ENCODE measurements around the gene EFNA3.

DNA sequence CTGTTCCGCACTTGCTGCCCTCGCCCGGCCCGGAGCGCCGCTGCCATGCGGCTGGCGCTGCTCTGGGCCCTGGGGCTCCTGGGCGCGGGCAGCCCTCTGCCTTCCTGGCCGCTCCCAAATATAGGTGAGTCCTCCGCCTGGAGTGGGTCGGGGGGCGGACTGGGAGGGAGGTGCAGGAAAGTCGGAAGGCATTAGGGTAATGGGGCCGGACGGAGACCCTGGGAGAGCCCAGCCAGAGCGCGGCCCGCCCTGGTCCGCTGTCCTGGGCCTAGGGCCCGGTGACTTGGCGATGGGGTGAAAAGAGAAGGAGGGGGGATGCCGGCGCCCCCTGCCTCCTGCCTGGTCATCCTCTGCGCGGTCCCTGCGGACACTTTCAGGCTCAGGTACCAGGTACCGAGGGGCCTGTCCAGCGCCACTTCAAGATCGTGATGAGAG, 27.3 kb upstream of the EFNA3 start:
- TF ChIP-seq, protein P1, sequence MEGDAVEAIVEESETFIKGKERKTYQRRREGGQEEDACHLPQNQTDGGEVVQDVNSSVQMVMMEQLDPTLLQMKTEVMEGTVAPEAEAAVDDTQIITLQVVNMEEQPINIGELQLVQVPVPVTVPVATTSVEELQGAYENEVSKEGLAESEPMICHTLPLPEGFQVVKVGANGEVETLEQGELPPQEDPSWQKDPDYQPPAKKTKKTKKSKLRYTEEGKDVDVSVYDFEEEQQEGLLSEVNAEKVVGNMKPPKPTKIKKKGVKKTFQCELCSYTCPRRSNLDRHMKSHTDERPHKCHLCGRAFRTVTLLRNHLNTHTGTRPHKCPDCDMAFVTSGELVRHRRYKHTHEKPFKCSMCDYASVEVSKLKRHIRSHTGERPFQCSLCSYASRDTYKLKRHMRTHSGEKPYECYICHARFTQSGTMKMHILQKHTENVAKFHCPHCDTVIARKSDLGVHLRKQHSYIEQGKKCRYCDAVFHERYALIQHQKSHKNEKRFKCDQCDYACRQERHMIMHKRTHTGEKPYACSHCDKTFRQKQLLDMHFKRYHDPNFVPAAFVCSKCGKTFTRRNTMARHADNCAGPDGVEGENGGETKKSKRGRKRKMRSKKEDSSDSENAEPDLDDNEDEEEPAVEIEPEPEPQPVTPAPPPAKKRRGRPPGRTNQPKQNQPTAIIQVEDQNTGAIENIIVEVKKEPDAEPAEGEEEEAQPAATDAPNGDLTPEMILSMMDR (IDR thresholded peaks at IDR 0.05), result no peak
- TF ChIP-seq POLR2A (IDR thresholded peaks at IDR 0.05) (no peak), POLR2AphosphoS5 (IDR thresholded peaks at IDR 0.05) (no peak), EP300 (IDR thresholded peaks at IDR 0.05) (no peak)

All from suprapubic skin (tissue), 4 donors.